ENCODE data around the gene KLC4. TPM values are rescaled to one million over a fixed set of nuclear protein-coding genes. Genes with fewer than 3 reads are reported as not detected.
"Not testable (repeated sequence)": the region's sequence is repeated elsewhere in the genome, so short reads cannot be mapped to it uniquely, and the experiment has no call there.

The KLC4 gene
- total RNA-seq, 2 experiments from 2014 or later: 16.4 to 22.5 TPM

DNA sequence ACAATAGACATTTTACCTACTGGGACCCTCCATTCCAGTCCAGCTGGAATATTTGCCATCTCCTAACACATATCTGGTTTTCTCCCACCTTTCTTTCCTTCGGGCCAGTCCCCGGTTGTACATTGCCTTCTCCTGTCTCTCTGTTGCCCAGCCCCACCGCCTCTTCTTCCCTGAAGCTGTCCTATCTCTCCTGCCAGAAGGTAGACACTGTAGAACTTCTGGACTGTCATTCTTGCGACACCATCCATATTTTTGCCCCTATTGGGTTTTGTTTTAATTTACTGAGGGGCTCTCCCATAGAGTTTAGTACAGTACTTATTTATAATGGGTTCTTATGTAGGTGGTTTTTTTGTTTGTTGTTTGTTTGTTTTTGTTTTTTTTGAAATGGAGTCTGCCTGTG is 21.6 kb downstream of the KLC4 start:
- Histone ChIP-seq H4K20me1 (ENCODE audit: insufficient read depth, low read length) (peaks cover 8% of the 10 kb centered on the region; the same call in 1 of the 2 replicates), H3K27ac (ENCODE audit: low read depth, low read length, poor library complexity, severe bottlenecking) (no peak overlapping the region), H3K79me2 (ENCODE audit: insufficient read depth, low read depth, low read length) (peaks cover 6% of the 10 kb centered on the region; the same call in 1 of the 2 replicates), H3K4me3 (ENCODE audit: low read depth, low read length, poor library complexity, severe bottlenecking) (no peak overlapping the region), H2AFZ (ENCODE audit: low read length) (no peak overlapping the region), H3K4me1 (ENCODE audit: insufficient read depth, low read length, poor library complexity, severe bottlenecking) (peaks cover 10% of the 10 kb centered on the region), H3K9me3 (ENCODE audit: low read length) (no peaks in the 10 kb centered on the region), H3K4me2 (ENCODE audit: low read length) (no peak overlapping the region), H3K9me2 (ENCODE audit: insufficient read depth, low read length) (no peaks in the 10 kb centered on the region), H3K36me3 (ENCODE audit: insufficient read depth, low read length) (no peaks in the 10 kb centered on the region)
- no TSS peak for BruUV-seq (replicated peaks)
- intact Hi-C loops (cut with micrococcal nuclease; ENCODE audit: unreplicated experiment): no loop called here
- ChIA-PET CTCF (ENCODE audit: unreplicated experiment) (no interaction called here), POLR2A (no interaction called here)
- TF ChIP-seq CTCF (conservative IDR thresholded peaks at IDR 0.05; ENCODE audit: low read length): no peak
- no peak for TF ChIP-seq EZH2phosphoT487 (IDR thresholded peaks at IDR 0.05; ENCODE audit: borderline replicate concordance, low read depth, low read length)
- DNase-seq (ENCODE audit: low spot score): no peak

DNA sequence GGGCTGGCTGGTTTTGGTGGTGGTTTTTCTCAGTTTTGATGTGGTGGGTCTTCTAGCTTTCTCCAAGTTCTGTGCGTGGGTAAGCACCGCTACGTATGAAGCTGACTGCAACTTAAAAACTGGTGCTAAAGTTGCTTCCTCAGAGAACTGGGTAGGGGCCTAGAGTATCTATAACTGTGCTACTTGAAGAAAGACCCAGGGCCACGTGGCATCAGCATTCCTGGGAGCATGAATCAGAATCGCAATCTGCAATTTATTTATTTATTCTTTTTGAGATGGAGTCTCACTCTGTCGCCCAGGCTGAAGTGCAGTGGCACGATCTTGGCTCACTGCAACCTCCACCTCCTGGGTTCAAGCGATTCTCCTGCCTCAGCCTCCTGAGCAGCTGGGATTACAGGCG is 22.5 kb downstream of the KLC4 start:
- H3K4me3 ChIP-seq (ENCODE audit: low read depth, low read length, poor library complexity, severe bottlenecking); H2AFZ ChIP-seq (ENCODE audit: low read length); CTCF ChIA-PET (ENCODE audit: unreplicated experiment); H3K9me2 ChIP-seq (ENCODE audit: insufficient read depth, low read length); BruUV-seq (replicated peaks); H3K79me2 ChIP-seq (ENCODE audit: insufficient read depth, low read depth, low read length); H3K9me3 ChIP-seq (ENCODE audit: low read length); H3K27ac ChIP-seq (ENCODE audit: low read depth, low read length, poor library complexity, severe bottlenecking); intact Hi-C loops (cut with micrococcal nuclease; ENCODE audit: unreplicated experiment); H4K20me1 ChIP-seq (ENCODE audit: insufficient read depth, low read length); DNase-seq (ENCODE audit: low spot score); H3K36me3 ChIP-seq (ENCODE audit: insufficient read depth, low read length); H3K4me2 ChIP-seq (ENCODE audit: low read length): not testable (repeated sequence)
- H3K4me1 ChIP-seq (ENCODE audit: insufficient read depth, low read length, poor library complexity, severe bottlenecking): peaks cover 10% of the 10 kb centered on the region
- POLR2A ChIA-PET: interaction anchor here (0.8 kb wide), 2 partner anchors 9 to 14 kb away, joined by 3 to 4 read pairs; no protein-coding TSS in a partner anchor

DNA sequence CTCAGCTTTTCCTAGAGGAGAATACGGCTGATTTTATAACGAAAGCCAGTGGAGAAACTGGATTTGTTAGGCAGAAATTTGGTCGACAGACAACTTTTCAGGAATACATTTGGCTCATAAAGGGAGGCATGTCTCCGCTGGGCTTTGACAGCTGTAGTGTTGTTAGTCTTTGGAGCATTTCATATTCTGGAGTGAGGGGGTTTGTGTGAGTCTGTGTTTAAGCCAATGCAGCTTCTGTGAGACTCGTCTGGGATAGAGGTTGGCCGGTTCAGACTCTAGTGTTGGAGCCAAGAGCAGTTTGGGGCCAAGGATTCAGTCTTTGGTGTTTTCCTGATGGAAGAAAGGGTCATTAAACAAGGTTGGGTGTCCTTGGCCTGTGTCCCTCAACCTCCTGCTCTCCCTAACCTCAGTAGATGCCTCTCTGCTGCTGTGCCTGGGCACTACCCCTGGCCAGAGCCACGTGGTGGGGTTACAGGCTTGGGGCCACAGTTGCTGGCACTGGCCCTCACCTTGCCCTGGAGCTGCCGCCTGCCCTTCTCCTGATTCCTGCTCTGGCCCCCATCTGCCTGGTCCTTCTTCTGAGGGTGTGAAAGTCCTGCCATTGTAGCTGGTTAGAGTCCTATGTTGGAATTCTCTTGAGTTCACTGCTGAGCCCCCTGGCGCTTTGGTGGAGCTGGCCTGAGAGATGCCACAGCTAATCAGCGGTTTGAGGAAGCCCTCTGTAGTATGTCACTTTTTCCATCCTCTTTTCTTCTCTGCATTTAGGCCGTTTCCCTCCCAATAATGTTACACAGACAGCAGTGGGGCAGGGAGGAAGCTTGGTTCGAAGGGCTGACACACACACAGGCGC is 23.6 kb downstream of the KLC4 start:
- no TSS peak for BruUV-seq (replicated peaks)
- H3K27ac ChIP-seq (ENCODE audit: low read depth, low read length, poor library complexity, severe bottlenecking): no peak overlapping the region
- H4K20me1 ChIP-seq (ENCODE audit: insufficient read depth, low read length): peaks cover 3% of the 10 kb centered on the region; the same call in 1 of the 2 replicates
- no peaks in the 10 kb centered on the region for H3K9me3 ChIP-seq (ENCODE audit: low read length)
- H3K79me2 ChIP-seq (ENCODE audit: insufficient read depth, low read depth, low read length): peaks cover 4% of the 10 kb centered on the region; the same call in 1 of the 2 replicates
- peaks cover under 1% of the 10 kb centered on the region for H3K4me1 ChIP-seq (ENCODE audit: insufficient read depth, low read length, poor library complexity, severe bottlenecking)
- no peak overlapping the region for H3K4me3 ChIP-seq (ENCODE audit: low read depth, low read length, poor library complexity, severe bottlenecking)
- intact Hi-C loops (cut with micrococcal nuclease; ENCODE audit: unreplicated experiment): no loop called here
- POLR2A ChIA-PET: interaction anchor here (0.8 kb wide), 2 partner anchors 8 to 12 kb away, joined by 3 to 4 read pairs; no protein-coding TSS in a partner anchor
- H2AFZ ChIP-seq (ENCODE audit: low read length): no peak overlapping the region
- no peaks in the 10 kb centered on the region for H3K36me3 ChIP-seq (ENCODE audit: insufficient read depth, low read length)
- DNase-seq (ENCODE audit: low spot score): no peak
- no peaks in the 10 kb centered on the region for H3K9me2 ChIP-seq (ENCODE audit: insufficient read depth, low read length)
- CTCF ChIA-PET (ENCODE audit: unreplicated experiment): interaction anchor here (0.5 kb wide), 1 partner anchor 158 kb away, joined by 3 read pairs; no protein-coding TSS in a partner anchor
- no peak overlapping the region for H3K4me2 ChIP-seq (ENCODE audit: low read length)
- no peak for TF ChIP-seq EZH2phosphoT487 (IDR thresholded peaks at IDR 0.05; ENCODE audit: borderline replicate concordance, low read depth, low read length)
- TF ChIP-seq CTCF (conservative IDR thresholded peaks at IDR 0.05; ENCODE audit: low read length): no peak

All from OCI-LY7 (cell line).